Kidney (tissue), 14 donors: Measurements from ENCODE around the gene BNC2. TPM values are rescaled to one million over a fixed set of nuclear protein-coding genes. Genes with fewer than 3 reads are reported as not detected.

ENCODE experiments used
- DNase-seq, 5 donors: peaks; one replicate each; pipeline ENCODE4 v3.0.0-alpha.2; 2013 to 2020
- FAIRE-seq: peaks from 2 replicates; lab custom pipeline; 2012; peaks lifted over from hg19 to GRCh38; lab: Jason Lieb, UNC
- H3K27ac ChIP-seq, 2 donors: one replicate each; pipeline ENCODE4 v1.7.0; 2013; ENCODE audit warnings: low read depth in 2 of 2, low read length in 2 of 2, inconsistent platforms in 1 of 2
- H3K27me3 ChIP-seq: one replicate; pipeline ENCODE4 v1.7.1; 2013; ENCODE audit warnings: low read length, inconsistent platforms; ENCODE audit not compliant: control insufficient read depth, insufficient read depth
- H3K36me3 ChIP-seq, 3 donors: one replicate each; pipeline versions ENCODE4 v1.7.0 to v1.7.1; 2013; ENCODE audit warnings: low read length in 3 of 3, control low read depth in 1 of 3, inconsistent platforms in 1 of 3; ENCODE audit not compliant: insufficient read depth in 3 of 3, control insufficient read depth in 2 of 3
- H3K4me1 ChIP-seq, 3 donors: one replicate each; pipeline versions ENCODE4 v1.7.0 to v1.7.1; 2013; ENCODE audit warnings: low read length in 3 of 3, inconsistent platforms in 1 of 3, low read depth in 1 of 3; ENCODE audit not compliant: control insufficient read depth in 2 of 3, insufficient read depth in 2 of 3
- H3K4me3 ChIP-seq, 3 donors: one replicate each; pipeline versions ENCODE4 v1.7.0 to v1.8.1; 2013; ENCODE audit warnings: low read length in 3 of 3, control low read depth in 1 of 3, inconsistent platforms in 1 of 3
- H3K9ac ChIP-seq, 3 donors: one replicate each; pipeline versions ENCODE4 v1.7.0 to v1.7.1; 2013; ENCODE audit warnings: low read length in 3 of 3, control low read depth in 1 of 3, inconsistent platforms in 1 of 3
- H3K9me3 ChIP-seq, 3 donors: one replicate each; pipeline versions ENCODE4 v1.7.0 to v1.7.1; 2013; ENCODE audit warnings: low read length in 3 of 3, control low read depth in 1 of 3, inconsistent platforms in 1 of 3; ENCODE audit not compliant: control insufficient read depth in 2 of 3, insufficient read depth in 1 of 3
- intact Hi-C: fragments of 100-400 bp; cut with DNase I; formaldehyde crosslinking; loops from one replicate; pipeline ENCODE4 v1.11.1; 2022
- polyA plus RNA-seq: library from polyadenylated mRNA; stranded (reverse); fragments of 350-450 nt; fragmentation: Illumina TruSeq; extraction: RNeasy Lipid Tissue Mini Kit (QIAGEN cat#74804); gene quantifications from one replicate; pipeline ENCODE4 v1.2.3, GENCODE V29; 2014; ENCODE audit warnings: low read depth, low replicate concordance; ENCODE audit not compliant: insufficient read depth
- total RNA-seq: library from RNA; stranded (reverse); fragmentation: NEBNext Ultra II Directional; extraction: Animal tissue kit (Norgen Biotek cat#: 25700); gene quantifications from one replicate; pipeline ENCODE4 v1.2.1, GENCODE V29; 2021
- TF ChIP-seq, protein P1 (sequence below): IDR thresholded peaks from 3 replicates; pipeline ENCODE4 v1.5.1; 2012; ENCODE audit warnings: mild to moderate bottlenecking, moderate library complexity, borderline replicate concordance; ENCODE audit not compliant: insufficient read depth; ENCODE audit errors: extremely low read depth
- donor health status: control.
- donor health status: control.
- donor health status: control.
- donor health status: control.
- donor health status: control.
- donor health status: DM: yes; HTN: yes; CAD: no.
- donor health status: Normal renal cell carcinoma (clear cell type).

The BNC2 gene
- total and polyA plus RNA-seq, 2 donors from 2014 or later = 5.4 to 37.9 TPM

DNA sequence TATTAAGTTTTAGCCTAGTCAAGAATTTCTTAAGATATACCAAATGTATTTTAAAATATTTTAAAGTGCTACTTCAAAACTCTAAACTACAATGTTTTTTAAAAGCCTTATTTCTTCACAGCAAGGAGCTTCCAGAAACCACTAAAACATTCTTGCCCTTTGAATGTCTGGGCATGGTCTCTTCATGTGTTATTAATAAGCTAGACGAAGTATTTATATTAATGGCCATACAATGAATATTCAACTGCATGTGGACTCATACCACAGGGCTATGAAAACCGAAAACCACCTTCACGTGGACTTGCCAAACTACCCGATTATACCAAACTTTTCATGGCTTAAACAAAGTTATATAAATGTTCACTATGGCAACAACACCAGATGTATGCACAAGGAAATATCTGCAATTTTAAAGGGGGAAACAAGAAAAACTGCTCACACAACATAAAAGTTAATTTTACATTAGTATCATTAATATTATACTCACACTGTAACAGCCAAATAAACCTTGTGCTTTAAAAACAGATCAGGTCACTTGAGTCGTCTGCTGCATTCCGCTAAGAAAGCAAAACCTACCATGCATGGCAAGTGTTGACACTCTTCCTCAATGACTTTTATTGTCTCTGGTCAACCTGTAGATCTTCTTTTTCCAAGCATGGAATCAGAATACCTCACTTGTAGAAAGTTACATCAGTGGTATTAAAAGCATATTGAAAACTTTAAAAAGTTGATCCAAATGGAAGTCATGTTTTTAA is 246.3 kb downstream of the BNC2 start:
- Histone ChIP-seq H3K9ac (no peak overlapping the region), H3K27me3 (no peaks in the 10 kb centered on the region), H3K27ac (peak overlapping the region; percentile 5 to 26), H3K9me3 (no peaks in the 10 kb centered on the region), H3K4me1 (peaks cover 6 to 25% (median 16%) of the 10 kb centered on the region in 3 donors), H3K4me3 (no peak overlapping the region), H3K36me3 (no peaks in the 10 kb centered on the region)
- TF ChIP-seq, protein P1, sequence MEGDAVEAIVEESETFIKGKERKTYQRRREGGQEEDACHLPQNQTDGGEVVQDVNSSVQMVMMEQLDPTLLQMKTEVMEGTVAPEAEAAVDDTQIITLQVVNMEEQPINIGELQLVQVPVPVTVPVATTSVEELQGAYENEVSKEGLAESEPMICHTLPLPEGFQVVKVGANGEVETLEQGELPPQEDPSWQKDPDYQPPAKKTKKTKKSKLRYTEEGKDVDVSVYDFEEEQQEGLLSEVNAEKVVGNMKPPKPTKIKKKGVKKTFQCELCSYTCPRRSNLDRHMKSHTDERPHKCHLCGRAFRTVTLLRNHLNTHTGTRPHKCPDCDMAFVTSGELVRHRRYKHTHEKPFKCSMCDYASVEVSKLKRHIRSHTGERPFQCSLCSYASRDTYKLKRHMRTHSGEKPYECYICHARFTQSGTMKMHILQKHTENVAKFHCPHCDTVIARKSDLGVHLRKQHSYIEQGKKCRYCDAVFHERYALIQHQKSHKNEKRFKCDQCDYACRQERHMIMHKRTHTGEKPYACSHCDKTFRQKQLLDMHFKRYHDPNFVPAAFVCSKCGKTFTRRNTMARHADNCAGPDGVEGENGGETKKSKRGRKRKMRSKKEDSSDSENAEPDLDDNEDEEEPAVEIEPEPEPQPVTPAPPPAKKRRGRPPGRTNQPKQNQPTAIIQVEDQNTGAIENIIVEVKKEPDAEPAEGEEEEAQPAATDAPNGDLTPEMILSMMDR = no peak
- DNase-seq (peak in 2 of 5 donors; percentile 49 to 66), FAIRE-seq (no peak)
- intact Hi-C loops = no loop called here

DNA sequence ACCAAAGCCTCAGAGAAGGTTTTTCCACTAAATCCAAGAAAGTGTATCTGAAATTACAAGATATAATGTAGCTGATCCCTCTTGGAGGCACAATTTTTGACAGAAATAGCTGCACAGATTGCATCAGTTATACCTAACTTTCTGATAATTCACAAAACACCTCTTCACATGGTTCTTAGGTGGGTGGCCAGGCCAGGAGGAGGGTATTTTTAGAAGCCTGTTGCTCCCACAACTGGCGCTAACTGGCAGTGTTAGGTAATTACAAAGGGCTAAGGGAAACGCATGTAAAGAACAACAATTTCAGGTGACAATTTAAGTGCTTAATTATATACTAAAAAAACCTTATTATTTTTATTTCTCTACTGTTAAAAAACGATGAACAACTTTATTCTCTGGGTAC is 247.9 kb downstream of the BNC2 start:
- Histone ChIP-seq H3K27me3 (no peaks in the 10 kb centered on the region), H3K9me3 (no peaks in the 10 kb centered on the region), H3K4me1 (peaks cover 4 to 28% (median 15%) of the 10 kb centered on the region in 3 donors), H3K4me3 (no peak overlapping the region), H3K27ac (no peak overlapping the region), H3K36me3 (no peaks in the 10 kb centered on the region), H3K9ac (no peak overlapping the region)
- DNase-seq (no peak), FAIRE-seq (no peak)
- TF ChIP-seq, protein P1 = no peak
- intact Hi-C loops = no loop called here

DNA sequence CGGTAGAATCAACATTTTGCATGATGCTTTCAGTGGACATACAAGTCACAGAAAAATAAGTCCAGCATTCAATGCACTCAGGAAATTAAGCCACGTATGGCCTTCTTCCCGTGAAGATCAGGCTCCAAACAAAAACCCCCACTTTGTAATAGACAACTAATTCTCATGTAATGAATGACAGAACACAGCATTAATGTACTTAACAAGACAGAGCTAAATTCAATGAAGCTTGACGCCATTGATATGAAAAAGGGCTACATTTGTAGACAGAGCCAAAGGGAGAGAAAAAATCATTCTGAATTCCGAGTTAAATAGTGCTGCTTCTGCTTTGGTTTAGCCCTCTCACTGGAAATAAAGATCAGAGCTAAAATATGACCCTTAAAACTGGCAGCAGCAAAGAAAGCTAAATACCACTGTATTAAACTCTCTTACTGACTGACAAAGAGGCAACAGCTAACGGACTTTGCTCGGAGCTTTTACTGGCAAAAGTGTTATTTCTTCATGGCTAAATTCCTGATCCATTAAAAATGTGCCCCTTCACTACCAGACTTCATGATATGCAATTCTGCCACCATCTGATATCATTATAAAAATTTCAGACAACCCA is 250.5 kb downstream of the BNC2 start:
- intact Hi-C loops = no loop called here
- DNase-seq (peak in 2 of 5 donors; percentile 57 to 69), FAIRE-seq (no peak)
- H3K36me3 ChIP-seq = no peaks in the 10 kb centered on the region
- H3K9me3 ChIP-seq = no peaks in the 10 kb centered on the region
- peak overlapping the region in 1 of 3 donors; percentile 9 for H3K4me3 ChIP-seq
- H3K4me1 ChIP-seq = peaks cover 3 to 21% (median 4%) of the 10 kb centered on the region in 3 donors
- H3K27ac ChIP-seq = peak overlapping the region; percentile 18 to 19
- no peaks in the 10 kb centered on the region for H3K27me3 ChIP-seq
- no peak overlapping the region for H3K9ac ChIP-seq
- TF ChIP-seq, protein P1 = no peak
